Measurements from ENCODE around the gene FKBP8.

- TF ChIP-seq CTCF (IDR thresholded peaks at IDR 0.05) (no peak), POLR2A (IDR thresholded peaks at IDR 0.05) (no peak), POLR2AphosphoS5 (IDR thresholded peaks at IDR 0.05; ENCODE audit: insufficient read depth in 1 of 2, low read depth in 1 of 2) (no peak)
Observed at GRCh38 chr19:18499055-18499775, 44.2 kb downstream of the FKBP8 start.

All from vagina (tissue), 2 donors.